SU-DHL-6 (cell line): ENCODE data around the gene TSPAN4.

Source experiments
- EZH2phosphoT487 ChIP-seq: fragments of 200-600 bp; sonication (generic), shearing (Covaris generic); conservative IDR thresholded peaks from 2 replicates; pipeline ENCODE4 v1.6.1; 2018; ENCODE audit warnings: mild to moderate bottlenecking, antibody characterized with exemption, low read length, moderate library complexity, mixed read lengths
- TF ChIP-seq, protein P1 (sequence below): fragments of 200-600 bp; sonication (generic); IDR thresholded peaks from one replicate; pipeline ENCODE4 v1.5.1; 2017; ENCODE audit warnings: antibody characterized with exemption, mild to moderate bottlenecking, low read length, moderate library complexity; ENCODE audit not compliant: insufficient read depth, poor library complexity, severe bottlenecking

DNA sequence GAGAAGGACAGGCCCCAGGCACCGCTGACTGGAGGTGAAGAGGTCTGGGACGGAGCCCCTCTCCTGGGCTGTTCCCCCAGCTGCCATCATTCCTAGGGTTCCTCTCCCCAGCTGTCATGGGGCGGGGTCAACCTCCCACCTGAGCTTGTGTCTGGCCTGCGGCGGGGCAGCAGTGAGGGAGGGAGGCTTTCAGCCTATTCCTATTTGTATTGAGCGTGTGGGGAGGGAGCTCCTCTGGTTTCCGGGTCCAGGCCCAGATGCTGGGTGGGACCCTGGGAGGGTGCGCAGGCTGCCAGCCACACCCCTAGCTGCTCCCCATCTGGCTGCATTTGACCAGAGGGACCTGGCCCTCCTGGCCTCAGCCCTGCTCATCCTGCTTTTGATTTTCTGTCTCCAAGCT lies 13.7 kb downstream of the TSPAN4 start:
- TF ChIP-seq, protein P1, sequence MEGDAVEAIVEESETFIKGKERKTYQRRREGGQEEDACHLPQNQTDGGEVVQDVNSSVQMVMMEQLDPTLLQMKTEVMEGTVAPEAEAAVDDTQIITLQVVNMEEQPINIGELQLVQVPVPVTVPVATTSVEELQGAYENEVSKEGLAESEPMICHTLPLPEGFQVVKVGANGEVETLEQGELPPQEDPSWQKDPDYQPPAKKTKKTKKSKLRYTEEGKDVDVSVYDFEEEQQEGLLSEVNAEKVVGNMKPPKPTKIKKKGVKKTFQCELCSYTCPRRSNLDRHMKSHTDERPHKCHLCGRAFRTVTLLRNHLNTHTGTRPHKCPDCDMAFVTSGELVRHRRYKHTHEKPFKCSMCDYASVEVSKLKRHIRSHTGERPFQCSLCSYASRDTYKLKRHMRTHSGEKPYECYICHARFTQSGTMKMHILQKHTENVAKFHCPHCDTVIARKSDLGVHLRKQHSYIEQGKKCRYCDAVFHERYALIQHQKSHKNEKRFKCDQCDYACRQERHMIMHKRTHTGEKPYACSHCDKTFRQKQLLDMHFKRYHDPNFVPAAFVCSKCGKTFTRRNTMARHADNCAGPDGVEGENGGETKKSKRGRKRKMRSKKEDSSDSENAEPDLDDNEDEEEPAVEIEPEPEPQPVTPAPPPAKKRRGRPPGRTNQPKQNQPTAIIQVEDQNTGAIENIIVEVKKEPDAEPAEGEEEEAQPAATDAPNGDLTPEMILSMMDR: no peak
- no peak for TF ChIP-seq EZH2phosphoT487
